Measurements from ENCODE around the gene AKR1B1.
"Not testable (repeated sequence)": the region's sequence is repeated elsewhere in the genome, so short reads cannot be mapped to it uniquely, and the experiment has no call there.

Gene AKR1B1

GRCh38 chr7:134458806-134459698 lies at the start of gene AKR1B1:
Gene AKR1B1 (minus strand): TSS chr7:134459100. CDS start chr7:134459062, 38 bp downstream.
- DNase-seq = peak; percentile 88

- DNase-seq = no peak
Measured at GRCh38 chr7:134505856-134506255, 47.0 kb upstream of the AKR1B1 start.

- no peak for DNase-seq
Measured at GRCh38 chr7:134504660-134505164, 45.8 kb upstream of the AKR1B1 start.

DNA sequence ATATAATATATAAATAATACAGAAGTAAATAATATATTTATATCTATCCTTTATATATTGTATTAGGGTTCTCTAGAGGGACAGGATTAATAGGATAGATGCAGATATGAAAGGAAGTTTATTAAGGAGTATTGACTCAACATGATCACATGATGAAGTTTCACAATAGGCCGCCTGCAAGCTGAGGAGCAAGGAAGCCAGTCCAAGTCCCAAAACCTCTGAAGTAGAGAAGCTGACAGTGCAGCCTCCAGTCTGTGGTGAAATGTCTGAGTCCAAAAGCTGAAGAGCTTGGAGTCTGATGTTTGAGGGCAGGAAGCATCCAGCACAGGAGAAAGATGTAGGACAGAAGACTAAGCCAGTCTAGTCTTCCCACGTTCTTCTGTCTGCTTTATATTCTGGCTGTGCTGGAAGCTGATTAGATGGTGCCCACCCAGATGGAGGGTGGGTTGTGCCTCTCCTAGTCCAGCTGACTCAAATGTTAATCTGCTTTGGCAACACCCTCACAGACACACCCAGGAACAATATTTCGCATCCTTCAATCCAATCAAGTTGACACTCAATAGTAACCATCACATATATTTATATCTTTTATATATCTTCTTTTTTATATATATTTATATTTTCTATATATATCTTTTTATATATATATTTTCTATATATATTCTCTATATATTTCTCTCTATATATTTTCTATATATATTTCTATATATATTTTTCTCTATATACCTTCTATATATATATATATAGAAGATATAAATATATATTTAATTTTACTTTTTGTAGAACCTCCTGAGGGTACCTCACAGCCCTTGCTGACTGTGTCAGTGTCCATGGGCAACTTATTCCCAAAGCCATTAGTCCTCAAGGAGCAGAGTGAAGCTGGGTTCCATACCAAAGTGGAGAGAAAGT lies 43.8 kb upstream of the AKR1B1 start:
- no peak for DNase-seq

DNA sequence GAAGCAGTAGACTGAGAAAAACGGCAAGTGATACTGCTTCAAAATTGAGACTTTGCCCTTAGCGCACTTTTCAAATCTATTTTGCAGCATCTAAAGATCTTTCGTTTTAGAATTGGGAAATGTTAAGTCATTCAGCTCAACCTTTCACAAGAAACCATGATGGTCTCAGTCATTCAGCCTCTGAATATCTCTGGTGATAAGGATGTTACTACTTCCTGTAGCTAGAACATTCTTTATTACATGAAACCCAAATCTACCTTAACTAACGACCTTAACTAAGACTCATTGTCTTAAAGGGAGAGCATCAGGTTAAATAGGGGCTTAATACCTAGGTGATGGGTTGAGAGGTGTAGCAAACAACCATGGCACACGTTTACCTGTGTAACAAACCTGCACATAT lies 42.1 kb upstream of the AKR1B1 start:
- DNase-seq = no peak

- no peak for DNase-seq
Measured at GRCh38 chr7:134500406-134500805, 41.5 kb upstream of the AKR1B1 start.

DNA sequence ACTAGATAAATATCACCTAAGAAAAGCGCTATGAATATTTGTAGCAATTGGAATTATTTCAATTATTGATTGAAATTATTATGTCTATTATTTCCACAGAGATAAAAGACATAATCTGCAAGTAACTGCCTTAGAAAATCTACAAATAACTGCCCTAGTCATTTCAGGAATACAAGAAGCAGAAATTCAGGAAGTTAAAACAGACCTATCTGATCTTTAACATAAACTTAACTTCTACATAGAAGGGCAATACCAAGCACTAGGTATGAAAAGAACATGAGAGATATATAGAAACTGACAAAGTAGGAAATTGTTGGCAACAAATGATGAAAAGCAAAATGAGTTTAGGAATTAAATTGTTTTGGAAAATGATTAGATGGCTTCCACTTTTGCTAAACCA lies 36.6 kb upstream of the AKR1B1 start:
- no peak for DNase-seq

GRCh38 chr7:134493091-134493490 lies 34.2 kb upstream of the AKR1B1 start:
- no peak for DNase-seq

DNA sequence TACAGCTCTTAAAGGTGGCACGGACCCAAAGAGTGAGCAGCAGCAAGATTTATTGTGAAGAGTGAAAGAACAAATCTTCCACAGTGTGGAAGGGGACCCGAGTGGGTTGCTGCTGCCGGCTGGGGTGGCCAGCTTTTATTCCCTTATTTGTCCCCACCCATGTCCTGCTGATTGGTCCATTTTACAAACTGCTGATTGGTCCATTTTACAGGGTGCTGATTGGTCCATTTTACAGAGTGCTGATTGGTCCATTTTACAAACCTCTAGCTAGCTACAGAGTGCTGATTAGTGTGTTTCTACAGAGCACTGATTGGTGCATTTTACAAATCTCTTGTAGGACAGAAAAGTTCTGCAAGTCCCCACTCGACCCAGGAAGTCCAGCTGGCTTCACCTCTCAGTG lies 28.8 kb upstream of the AKR1B1 start:
- DNase-seq = not testable (repeated sequence)

GRCh38 chr7:134485203-134485602 lies 26.3 kb upstream of the AKR1B1 start:
- DNase-seq = no peak

GRCh38 chr7:134483296-134483695 lies 24.4 kb upstream of the AKR1B1 start:
- no peak for DNase-seq

GRCh38 chr7:134482858-134483257 lies 24.0 kb upstream of the AKR1B1 start:
- DNase-seq = no peak

DNA sequence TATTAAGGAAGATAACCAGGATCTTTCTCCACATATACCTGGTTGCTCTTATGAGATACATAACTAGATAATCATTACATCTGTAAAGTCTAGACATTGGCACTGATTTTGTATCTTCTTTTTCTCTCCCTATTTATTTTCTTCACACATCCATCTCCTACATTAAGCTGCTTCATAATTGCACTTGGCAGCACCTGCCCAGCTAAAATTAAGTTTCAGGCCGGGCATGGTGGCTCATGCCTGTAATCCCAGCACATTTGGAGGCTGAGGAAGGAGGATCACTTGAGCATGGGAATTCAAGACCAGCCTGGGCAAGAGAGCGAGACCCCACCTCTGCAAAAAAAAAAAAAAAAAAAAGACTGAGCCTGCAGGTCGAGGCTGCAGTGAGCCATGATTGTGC lies 22.3 kb upstream of the AKR1B1 start:
- no peak for DNase-seq

GRCh38 chr7:134480730-134481129 lies 21.8 kb upstream of the AKR1B1 start:
- DNase-seq = no peak

DNA sequence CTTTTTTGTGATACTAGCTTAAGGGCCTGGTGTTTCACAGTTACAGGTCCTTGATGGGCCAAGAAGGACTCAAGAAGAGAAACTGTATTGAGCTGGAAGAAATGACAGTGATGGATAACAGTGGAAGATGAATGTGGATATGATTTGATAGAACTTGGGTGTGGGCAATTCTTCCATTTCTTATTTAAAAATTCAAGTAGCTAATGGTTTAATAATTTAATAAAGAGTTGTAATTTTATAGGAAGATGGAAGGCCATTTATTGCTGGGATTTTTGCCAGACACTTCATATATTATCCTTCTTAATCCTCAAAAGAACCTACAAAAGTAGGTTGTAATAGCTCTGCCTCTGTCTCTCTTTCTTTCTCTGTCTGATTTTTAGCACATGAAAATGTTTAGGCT lies 21.3 kb upstream of the AKR1B1 start:
- DNase-seq = no peak

DNA sequence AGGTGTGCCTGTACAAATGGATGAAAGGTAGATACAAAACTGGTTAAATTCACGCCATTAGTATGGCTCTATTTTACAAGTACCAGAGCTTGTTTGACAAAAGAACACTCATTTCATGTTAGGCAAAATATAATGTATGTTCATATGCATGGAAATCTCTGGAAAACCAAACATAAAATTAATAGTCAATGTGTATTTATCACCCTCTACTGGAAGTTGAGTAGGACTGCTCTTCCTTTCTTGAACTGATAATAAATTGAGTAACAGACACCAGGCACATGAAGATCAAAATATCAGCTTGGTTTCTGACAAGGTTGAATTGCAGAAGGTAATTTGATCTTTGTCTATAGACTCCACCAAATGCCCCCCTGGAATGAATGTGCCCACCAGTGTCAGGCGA lies 19.8 kb upstream of the AKR1B1 start:
- DNase-seq = no peak

GRCh38 chr7:134477954-134478353 lies 19.1 kb upstream of the AKR1B1 start:
- no peak for DNase-seq

DNA sequence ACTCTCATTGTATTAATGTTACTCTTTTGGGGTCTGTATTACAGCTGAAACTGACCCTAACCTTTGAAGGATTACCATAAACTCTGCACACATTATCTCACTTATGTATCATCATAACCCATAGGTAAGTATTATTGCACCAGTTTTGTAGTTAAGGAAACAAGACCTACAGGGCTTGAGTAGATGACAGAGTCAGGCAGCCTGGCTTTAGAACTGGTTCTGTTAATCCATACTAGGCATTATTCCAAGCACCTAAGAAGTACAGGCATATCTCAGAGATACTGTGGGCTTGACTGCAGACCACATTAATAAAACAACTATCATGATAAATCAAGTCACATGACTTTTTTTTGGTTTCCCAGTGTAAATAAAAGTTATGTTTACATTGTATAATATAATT lies 17.1 kb upstream of the AKR1B1 start:
- no peak for DNase-seq

DNA sequence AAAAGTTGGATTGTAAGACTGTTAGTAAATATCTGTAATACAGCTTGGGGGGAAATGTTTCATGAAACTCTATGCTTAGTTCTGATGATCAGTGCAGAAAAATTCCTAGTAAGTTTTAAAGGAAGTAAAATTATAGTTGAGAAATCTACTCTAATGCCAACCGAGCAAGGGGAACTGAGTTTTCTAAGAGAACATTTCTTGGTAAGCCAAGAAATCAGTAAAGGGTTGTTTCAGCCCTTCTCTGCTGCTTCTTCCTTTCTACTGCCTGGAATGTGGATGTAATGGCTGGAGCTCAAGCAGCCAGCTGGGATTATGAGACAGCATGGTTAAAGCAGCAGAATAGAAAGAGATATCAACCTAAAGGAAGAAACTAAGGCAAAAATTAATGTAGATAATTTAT lies 15.9 kb upstream of the AKR1B1 start:
- DNase-seq = no peak

DNA sequence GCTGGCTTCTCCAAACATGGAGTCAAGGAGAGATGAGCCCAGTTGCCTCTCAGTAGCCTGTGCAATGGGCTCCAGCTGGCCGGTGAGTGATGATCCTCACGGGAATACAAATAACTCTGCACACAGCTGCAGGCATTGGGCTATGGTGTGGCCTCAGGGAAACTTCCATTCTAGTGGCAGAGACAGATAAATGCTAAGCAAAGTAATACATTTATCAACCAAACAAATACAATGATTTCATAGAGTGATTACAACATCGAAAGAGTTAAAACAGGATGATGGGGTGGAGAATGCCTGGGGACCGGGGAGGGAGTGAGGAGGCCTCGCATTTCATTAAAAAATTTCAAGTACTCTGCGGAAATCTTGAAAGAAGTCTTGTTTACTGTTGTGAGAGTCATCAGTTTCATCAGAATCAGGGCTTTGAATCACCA lies 15.0 kb upstream of the AKR1B1 start:
- no peak for DNase-seq

- no peak for DNase-seq
Measured at GRCh38 chr7:134472572-134473244, 13.8 kb upstream of the AKR1B1 start.

GRCh38 chr7:134470864-134471263 lies 12.0 kb upstream of the AKR1B1 start:
- no peak for DNase-seq

- DNase-seq = no peak
Measured at GRCh38 chr7:134469622-134470021, 10.7 kb upstream of the AKR1B1 start.

Measured in activated naive CD4-positive, alpha-beta T cell treated with Interleukin-2 at 50 U/mL for 16 hours (primary cell).